ENCODE data around the gene BHMT. TPM values are rescaled to one million over a fixed set of nuclear protein-coding genes. Genes with fewer than 3 reads are reported as not detected.

Gene BHMT
- total RNA-seq, 2 experiments from 2014 or later, result not detected

- H3K27ac ChIP-seq (ENCODE audit: low read depth, low read length, poor library complexity, severe bottlenecking), result no peak within 1 kb of the TSS
- H3K4me1 ChIP-seq (ENCODE audit: insufficient read depth, low read length, poor library complexity, severe bottlenecking), result no peaks in the 10 kb centered on the region
- BruUV-seq (replicated peaks), result no TSS peak
- H4K20me1 ChIP-seq (ENCODE audit: insufficient read depth, low read length), result no peaks in the 10 kb centered on the region
- H3K9me3 ChIP-seq (ENCODE audit: low read length), result no peaks in the 10 kb centered on the region
- POLR2A ChIA-PET, result no interaction called here
- no peak for TF ChIP-seq EZH2phosphoT487 (IDR thresholded peaks at IDR 0.05; ENCODE audit: borderline replicate concordance, low read depth, low read length)
- TF ChIP-seq, protein P1, sequence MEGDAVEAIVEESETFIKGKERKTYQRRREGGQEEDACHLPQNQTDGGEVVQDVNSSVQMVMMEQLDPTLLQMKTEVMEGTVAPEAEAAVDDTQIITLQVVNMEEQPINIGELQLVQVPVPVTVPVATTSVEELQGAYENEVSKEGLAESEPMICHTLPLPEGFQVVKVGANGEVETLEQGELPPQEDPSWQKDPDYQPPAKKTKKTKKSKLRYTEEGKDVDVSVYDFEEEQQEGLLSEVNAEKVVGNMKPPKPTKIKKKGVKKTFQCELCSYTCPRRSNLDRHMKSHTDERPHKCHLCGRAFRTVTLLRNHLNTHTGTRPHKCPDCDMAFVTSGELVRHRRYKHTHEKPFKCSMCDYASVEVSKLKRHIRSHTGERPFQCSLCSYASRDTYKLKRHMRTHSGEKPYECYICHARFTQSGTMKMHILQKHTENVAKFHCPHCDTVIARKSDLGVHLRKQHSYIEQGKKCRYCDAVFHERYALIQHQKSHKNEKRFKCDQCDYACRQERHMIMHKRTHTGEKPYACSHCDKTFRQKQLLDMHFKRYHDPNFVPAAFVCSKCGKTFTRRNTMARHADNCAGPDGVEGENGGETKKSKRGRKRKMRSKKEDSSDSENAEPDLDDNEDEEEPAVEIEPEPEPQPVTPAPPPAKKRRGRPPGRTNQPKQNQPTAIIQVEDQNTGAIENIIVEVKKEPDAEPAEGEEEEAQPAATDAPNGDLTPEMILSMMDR (conservative IDR thresholded peaks at IDR 0.05; ENCODE audit: low read length), result no peak
- no peaks in the 10 kb centered on the region for H3K36me3 ChIP-seq (ENCODE audit: insufficient read depth, low read length)
- no peak within 1 kb of the TSS for H2AFZ ChIP-seq (ENCODE audit: low read length)
- H3K4me3 ChIP-seq (ENCODE audit: low read depth, low read length, poor library complexity, severe bottlenecking), result no peak within 1 kb of the TSS
- no peaks in the 10 kb centered on the region for H3K79me2 ChIP-seq (ENCODE audit: insufficient read depth, low read depth, low read length)
- intact Hi-C loops (cut with micrococcal nuclease; ENCODE audit: unreplicated experiment), result no loop called here
- H3K4me2 ChIP-seq (ENCODE audit: low read length), result no peak within 1 kb of the TSS
- no peak for DNase-seq (ENCODE audit: low spot score)
- CTCF ChIA-PET (ENCODE audit: unreplicated experiment), result no interaction called here
- H3K9me2 ChIP-seq (ENCODE audit: insufficient read depth, low read length), result no peaks in the 10 kb centered on the region
Measured at GRCh38 chr5:79069488-79070349, 41.9 kb upstream of the BHMT start, which contains the start of the genes BHMT2 and DMGDH. TSS of gene BHMT2 (plus strand) at chr5:79069767. CDS start at chr5:79069783, 16 bp downstream. TSS of gene DMGDH (minus strand) at chr5:79069674. CDS start at chr5:79069620, 54 bp downstream.

GRCh38 chr5:79070350-79070667 lies 41.3 kb upstream of the BHMT start:
- Histone ChIP-seq H3K4me3 (ENCODE audit: low read depth, low read length, poor library complexity, severe bottlenecking) (no peak overlapping the region), H3K4me2 (ENCODE audit: low read length) (no peak overlapping the region), H3K9me2 (ENCODE audit: insufficient read depth, low read length) (no peaks in the 10 kb centered on the region), H3K36me3 (ENCODE audit: insufficient read depth, low read length) (no peaks in the 10 kb centered on the region), H3K27ac (ENCODE audit: low read depth, low read length, poor library complexity, severe bottlenecking) (no peak overlapping the region), H3K9me3 (ENCODE audit: low read length) (no peaks in the 10 kb centered on the region), H4K20me1 (ENCODE audit: insufficient read depth, low read length) (no peaks in the 10 kb centered on the region), H2AFZ (ENCODE audit: low read length) (no peak overlapping the region), H3K79me2 (ENCODE audit: insufficient read depth, low read depth, low read length) (no peaks in the 10 kb centered on the region), H3K4me1 (ENCODE audit: insufficient read depth, low read length, poor library complexity, severe bottlenecking) (no peaks in the 10 kb centered on the region)
- DNase-seq (ENCODE audit: low spot score), result no peak
- intact Hi-C loops (cut with micrococcal nuclease; ENCODE audit: unreplicated experiment), result no loop called here
- BruUV-seq (replicated peaks), result no TSS peak
- POLR2A ChIA-PET, result no interaction called here
- TF ChIP-seq EZH2phosphoT487 (IDR thresholded peaks at IDR 0.05; ENCODE audit: borderline replicate concordance, low read depth, low read length), result no peak
- TF ChIP-seq, protein P1 (conservative IDR thresholded peaks at IDR 0.05; ENCODE audit: low read length), result no peak
- CTCF ChIA-PET (ENCODE audit: unreplicated experiment), result no interaction called here

DNA sequence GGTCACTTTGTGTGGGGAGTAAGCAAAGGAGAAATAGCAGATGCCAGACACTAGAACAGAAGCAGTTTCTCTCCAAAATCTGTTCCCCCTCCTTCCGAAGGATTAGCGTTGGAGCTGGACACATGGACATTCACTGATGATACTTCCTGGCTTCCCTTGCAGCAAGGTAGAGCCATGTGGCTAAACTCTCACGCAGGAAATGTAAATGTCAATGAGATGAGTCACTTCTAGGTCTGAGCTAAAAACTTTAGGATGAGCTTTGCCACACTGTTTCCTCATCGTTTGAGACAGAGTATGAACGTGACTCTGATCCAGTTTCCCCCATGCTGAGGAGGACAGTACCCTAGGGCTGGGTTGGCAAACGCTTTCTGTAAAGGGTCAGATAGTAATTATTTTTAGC lies 37.0 kb upstream of the BHMT start:
- ChIA-PET CTCF (ENCODE audit: unreplicated experiment) (no interaction called here), POLR2A (interaction anchor here (0.7 to 2.2 kb wide), 4 partner anchors 8 to 141 kb away, joined by 3 to 10 read pairs (median 3); no protein-coding TSS in a partner anchor)
- Histone ChIP-seq H3K4me3 (ENCODE audit: low read depth, low read length, poor library complexity, severe bottlenecking) (no peak overlapping the region), H3K4me2 (ENCODE audit: low read length) (no peak overlapping the region), H2AFZ (ENCODE audit: low read length) (no peak overlapping the region), H3K27ac (ENCODE audit: low read depth, low read length, poor library complexity, severe bottlenecking) (no peak overlapping the region), H3K36me3 (ENCODE audit: insufficient read depth, low read length) (no peaks in the 10 kb centered on the region), H3K79me2 (ENCODE audit: insufficient read depth, low read depth, low read length) (no peaks in the 10 kb centered on the region), H3K9me2 (ENCODE audit: insufficient read depth, low read length) (no peaks in the 10 kb centered on the region), H4K20me1 (ENCODE audit: insufficient read depth, low read length) (no peaks in the 10 kb centered on the region), H3K4me1 (ENCODE audit: insufficient read depth, low read length, poor library complexity, severe bottlenecking) (no peaks in the 10 kb centered on the region), H3K9me3 (ENCODE audit: low read length) (no peaks in the 10 kb centered on the region)
- no TSS peak for BruUV-seq (replicated peaks)
- TF ChIP-seq EZH2phosphoT487 (IDR thresholded peaks at IDR 0.05; ENCODE audit: borderline replicate concordance, low read depth, low read length), result no peak
- TF ChIP-seq, protein P1 (conservative IDR thresholded peaks at IDR 0.05; ENCODE audit: low read length), result no peak
- intact Hi-C loops (cut with micrococcal nuclease; ENCODE audit: unreplicated experiment), result no loop called here
- DNase-seq (ENCODE audit: low spot score), result no peak
